ENCODE measurements around the gene TAF1C. TPM values are rescaled to one million over a fixed set of nuclear protein-coding genes. Genes with fewer than 3 reads are reported as not detected.
A peak's percentile ranks its signal among the peaks of the same experiment; 100 is the strongest.

Gene TAF1C
- total and polyA plus RNA-seq, 9 of the 15 experiments (the other 6 are each of a cell fraction or from before 2014, with no cell fraction given), result 1.5 to 74.8 (median 21.0) TPM

DNA sequence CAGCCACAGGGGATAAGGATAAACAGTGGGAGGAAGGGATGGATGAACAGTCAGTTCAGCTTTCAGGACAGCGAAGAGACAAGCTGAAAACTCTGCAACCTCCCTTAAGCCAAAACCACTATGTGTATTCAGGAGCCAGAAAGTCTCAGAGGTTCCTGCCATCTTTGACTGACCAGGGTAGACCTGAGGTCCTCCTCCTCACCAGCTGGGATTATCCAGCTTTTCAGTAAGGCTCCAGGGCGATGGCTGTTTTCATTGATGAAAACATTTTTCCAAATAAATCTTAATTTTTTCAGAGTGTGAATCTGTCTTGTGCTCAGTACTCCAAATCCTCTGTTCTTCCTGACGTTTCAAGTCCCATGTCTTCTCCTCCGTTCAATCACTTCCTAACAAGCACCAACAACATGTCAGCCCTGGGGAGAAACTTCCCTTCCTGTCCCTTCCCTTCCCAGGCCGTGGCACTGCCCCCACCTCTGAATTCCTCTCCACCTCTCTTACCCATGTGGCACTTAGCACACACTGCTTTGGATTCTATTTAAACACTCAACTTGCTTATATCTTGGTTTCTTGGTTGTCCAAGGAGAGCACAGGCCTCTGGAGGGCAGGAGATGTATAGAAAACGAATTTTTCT is 47.1 kb downstream of the TAF1C start (continued):
- TF ChIP-seq ZNF224 (CRISPR knock-in tag; IDR thresholded peaks at IDR 0.05) (no peak), MEIS2 (IDR thresholded peaks at IDR 0.05; ENCODE audit: partially characterized antibody) (no peak), CBX8 (IDR thresholded peaks at IDR 0.05; ENCODE audit: borderline replicate concordance, extremely low read depth, low read depth, low read length, poor library complexity, severe bottlenecking) (no peak), ZNF174 (CRISPR knock-in tag; IDR thresholded peaks at IDR 0.05) (no peak), NRF1 (conservative IDR thresholded peaks at IDR 0.05 in 1 of 2, IDR thresholded peaks at IDR 0.05 in 1 of 2) (no peak), RBM15 (IDR thresholded peaks at IDR 0.05; ENCODE audit: insufficient read depth, low read length) (no peak), FOXO4 (CRISPR knock-in tag; IDR thresholded peaks at IDR 0.05) (no peak), ZNF140 (CRISPR knock-in tag; IDR thresholded peaks at IDR 0.05) (no peak), SMARCA4 (IDR thresholded peaks at IDR 0.05) (no peak; the same call in 1 of the 2 replicates), NELFE (IDR thresholded peaks at IDR 0.05; ENCODE audit: insufficient read depth, insufficient read length) (no peak), BMI1 (IDR thresholded peaks at IDR 0.05; ENCODE audit: low read length) (no peak), POLR3A (IDR thresholded peaks at IDR 0.05; ENCODE audit: borderline replicate concordance, extremely low read depth, insufficient read depth, insufficient read length) (no peak), ZNF398 (CRISPR knock-in tag; IDR thresholded peaks at IDR 0.05) (0 out of 2 replicates have a peak, but pooled peaks have one; percentile 9), PTBP1 (IDR thresholded peaks at IDR 0.05; ENCODE audit: low read depth, low read length) (no peak), PTRF (tag; IDR thresholded peaks at IDR 0.05) (peak; percentile 36), PHF20 (IDR thresholded peaks at IDR 0.05; ENCODE audit: partially characterized antibody) (no peak)
- TF ChIP-seq, protein P1, sequence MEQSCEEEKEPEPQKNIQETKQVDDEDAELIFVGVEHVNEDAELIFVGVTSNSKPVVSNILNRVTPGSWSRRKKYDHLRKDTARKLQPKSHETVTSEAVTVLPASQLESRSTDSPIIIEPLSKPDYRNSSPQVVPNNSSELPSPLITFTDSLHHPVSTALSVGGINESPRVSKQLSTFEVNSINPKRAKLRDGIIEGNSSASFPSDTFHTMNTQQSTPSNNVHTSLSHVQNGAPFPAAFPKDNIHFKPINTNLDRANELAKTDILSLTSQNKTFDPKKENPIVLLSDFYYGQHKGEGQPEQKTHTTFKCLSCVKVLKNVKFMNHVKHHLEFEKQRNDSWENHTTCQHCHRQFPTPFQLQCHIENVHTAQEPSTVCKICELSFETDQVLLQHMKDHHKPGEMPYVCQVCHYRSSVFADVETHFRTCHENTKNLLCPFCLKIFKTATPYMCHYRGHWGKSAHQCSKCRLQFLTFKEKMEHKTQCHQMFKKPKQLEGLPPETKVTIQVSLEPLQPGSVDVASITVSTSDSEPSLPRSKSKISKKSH (CRISPR knock-in tag; IDR thresholded peaks at IDR 0.05), result no peak
- TF ChIP-seq, protein P2, sequence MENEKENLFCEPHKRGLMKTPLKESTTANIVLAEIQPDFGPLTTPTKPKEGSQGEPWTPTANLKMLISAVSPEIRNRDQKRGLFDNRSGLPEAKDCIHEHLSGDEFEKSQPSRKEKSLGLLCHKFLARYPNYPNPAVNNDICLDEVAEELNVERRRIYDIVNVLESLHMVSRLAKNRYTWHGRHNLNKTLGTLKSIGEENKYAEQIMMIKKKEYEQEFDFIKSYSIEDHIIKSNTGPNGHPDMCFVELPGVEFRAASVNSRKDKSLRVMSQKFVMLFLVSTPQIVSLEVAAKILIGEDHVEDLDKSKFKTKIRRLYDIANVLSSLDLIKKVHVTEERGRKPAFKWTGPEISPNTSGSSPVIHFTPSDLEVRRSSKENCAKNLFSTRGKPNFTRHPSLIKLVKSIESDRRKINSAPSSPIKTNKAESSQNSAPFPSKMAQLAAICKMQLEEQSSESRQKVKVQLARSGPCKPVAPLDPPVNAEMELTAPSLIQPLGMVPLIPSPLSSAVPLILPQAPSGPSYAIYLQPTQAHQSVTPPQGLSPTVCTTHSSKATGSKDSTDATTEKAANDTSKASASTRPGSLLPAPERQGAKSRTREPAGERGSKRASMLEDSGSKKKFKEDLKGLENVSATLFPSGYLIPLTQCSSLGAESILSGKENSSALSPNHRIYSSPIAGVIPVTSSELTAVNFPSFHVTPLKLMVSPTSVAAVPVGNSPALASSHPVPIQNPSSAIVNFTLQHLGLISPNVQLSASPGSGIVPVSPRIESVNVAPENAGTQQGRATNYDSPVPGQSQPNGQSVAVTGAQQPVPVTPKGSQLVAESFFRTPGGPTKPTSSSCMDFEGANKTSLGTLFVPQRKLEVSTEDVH (IDR thresholded peaks at IDR 0.05; ENCODE audit: low read depth, partially characterized antibody), result peak; percentile 21
- TF ChIP-seq, protein P3, sequence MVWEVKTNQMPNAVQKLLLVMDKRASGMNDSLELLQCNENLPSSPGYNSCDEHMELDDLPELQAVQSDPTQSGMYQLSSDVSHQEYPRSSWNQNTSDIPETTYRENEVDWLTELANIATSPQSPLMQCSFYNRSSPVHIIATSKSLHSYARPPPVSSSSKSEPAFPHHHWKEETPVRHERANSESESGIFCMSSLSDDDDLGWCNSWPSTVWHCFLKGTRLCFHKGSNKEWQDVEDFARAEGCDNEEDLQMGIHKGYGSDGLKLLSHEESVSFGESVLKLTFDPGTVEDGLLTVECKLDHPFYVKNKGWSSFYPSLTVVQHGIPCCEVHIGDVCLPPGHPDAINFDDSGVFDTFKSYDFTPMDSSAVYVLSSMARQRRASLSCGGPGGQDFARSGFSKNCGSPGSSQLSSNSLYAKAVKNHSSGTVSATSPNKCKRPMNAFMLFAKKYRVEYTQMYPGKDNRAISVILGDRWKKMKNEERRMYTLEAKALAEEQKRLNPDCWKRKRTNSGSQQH (CRISPR knock-in tag; IDR thresholded peaks at IDR 0.05), result 0 out of 2 replicates have a peak, but pooled peaks have one; percentile 19
